ENCODE data around the gene GNG4. TPM values are rescaled to one million over a fixed set of nuclear protein-coding genes. Genes with fewer than 3 reads are reported as not detected.
A peak's percentile ranks its signal among the peaks of the same experiment; 100 is the strongest.

Gene GNG4
- total and polyA plus RNA-seq, 10 of the 15 experiments (the other 5 are each of a cell fraction or from before 2014, with no cell fraction given), result 0.03 to 0.15 (median 0.15) TPM; not detected in 7

DNA sequence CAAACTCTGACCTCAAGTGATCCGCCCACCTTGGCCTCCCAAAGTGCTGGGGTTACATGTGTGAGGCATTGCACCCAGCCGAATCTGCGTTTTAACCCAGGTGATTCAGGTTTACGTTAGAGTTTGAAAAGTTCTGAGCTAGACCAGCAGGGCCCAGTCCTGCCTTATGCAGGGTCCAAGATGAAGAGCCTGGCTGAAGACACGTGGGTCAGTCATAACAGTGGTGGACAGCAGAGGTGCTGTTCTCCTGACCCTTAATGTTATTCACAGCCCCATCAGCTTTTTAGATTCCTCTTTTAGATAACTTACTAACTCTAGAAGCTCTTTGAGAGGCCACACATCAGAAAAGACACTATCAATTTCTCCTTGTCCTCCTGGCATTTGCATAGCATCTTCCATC is 50.0 kb downstream of the GNG4 start:
- BruUV-seq (replicated peaks), result no TSS peak
- DNase-seq (ENCODE audit: low read depth, low spot score) (no peak), ATAC-seq (0 out of 3 replicates have a peak, but pooled peaks have one; percentile 38), FAIRE-seq (no peak)
- no peaks in the 10 kb centered on the region for H3K79me2 ChIP-seq (ENCODE audit: control insufficient read depth, insufficient read depth, low read length)
- no peak overlapping the region for H3K27ac ChIP-seq (ENCODE audit: control insufficient read depth, insufficient read depth)
- ChIA-PET SMC1A (ENCODE audit: uncharacterized antibody, unreplicated experiment) (interaction anchor here (0.9 to 3.4 kb wide), 2 partner anchors 81 to 243 kb away, joined by 3 to 13 read pairs; no protein-coding TSS in a partner anchor), RAD21 (ENCODE audit: unreplicated experiment) (interaction anchor here (0.7 to 2.0 kb wide), 3 partner anchors 244 to 372 kb away, joined by 3 to 10 read pairs (median 3); no protein-coding TSS in a partner anchor), POLR2A (interaction anchor here (0.6 kb wide), 1 partner anchor 244 kb away, joined by 5 read pairs; no protein-coding TSS in a partner anchor), CTCF (interaction anchor here (0.6 to 3.8 kb wide), 12 partner anchors 10 to 372 kb away, joined by 3 to 26 read pairs (median 5); partner anchors contain the start of gene B3GALNT2)
- 59% methylated on average over 5 of the region's 5 CpGs for WGBS (ENCODE audit: insufficient coverage, insufficient replicate concordance, low lambda C conversion rate, missing lambda C conversion rate)
- no peaks in the 10 kb centered on the region for H3K36me3 ChIP-seq (ENCODE audit: control insufficient read depth in 2 of 2, insufficient read depth in 2 of 2, low read length in 1 of 2)
- no peak overlapping the region for H3K4me3 ChIP-seq
- intact Hi-C loops (cut with micrococcal nuclease; ENCODE audit: unreplicated experiment) (no loop called here), in situ Hi-C loops (cut with MboI) (no loop called here)
- H4K20me1 ChIP-seq (ENCODE audit: control insufficient read depth, insufficient read depth), result no peaks in the 10 kb centered on the region
- H2AFZ ChIP-seq (ENCODE audit: control insufficient read depth, low read depth, low read length), result no peak overlapping the region
- H3K27me3 ChIP-seq (replicated peaks in 1 of 2; ENCODE audit: control insufficient read depth in 2 of 2, insufficient read depth in 2 of 2, low read length in 1 of 2), result no peaks in the 10 kb centered on the region; a peak in 1 of 4 replicates
- no peak overlapping the region for H3K4me2 ChIP-seq (ENCODE audit: control insufficient read depth, insufficient read depth)
- no peaks in the 10 kb centered on the region for H3K9me3 ChIP-seq (replicated peaks; ENCODE audit: control insufficient read depth, insufficient read depth, low read length)
- H3K4me1 ChIP-seq (ENCODE audit: control insufficient read depth, insufficient read depth, low read length), result no peaks in the 10 kb centered on the region
- no peak overlapping the region for H3K9ac ChIP-seq (ENCODE audit: control insufficient read depth, insufficient read depth, low read length)
- TF ChIP-seq WRNIP1 (IDR thresholded peaks at IDR 0.05; ENCODE audit: borderline replicate concordance, low read depth, low read length), result no peak
- TF ChIP-seq CHD4 (IDR thresholded peaks at IDR 0.05), result no peak
- no peak for TF ChIP-seq ATF7 (IDR thresholded peaks at IDR 0.05; ENCODE audit: low read depth)
- TF ChIP-seq SUPT20H (IDR thresholded peaks at IDR 0.05; ENCODE audit: borderline replicate concordance, control insufficient read depth, low read depth, low read length), result no peak
- TF ChIP-seq, protein P1, sequence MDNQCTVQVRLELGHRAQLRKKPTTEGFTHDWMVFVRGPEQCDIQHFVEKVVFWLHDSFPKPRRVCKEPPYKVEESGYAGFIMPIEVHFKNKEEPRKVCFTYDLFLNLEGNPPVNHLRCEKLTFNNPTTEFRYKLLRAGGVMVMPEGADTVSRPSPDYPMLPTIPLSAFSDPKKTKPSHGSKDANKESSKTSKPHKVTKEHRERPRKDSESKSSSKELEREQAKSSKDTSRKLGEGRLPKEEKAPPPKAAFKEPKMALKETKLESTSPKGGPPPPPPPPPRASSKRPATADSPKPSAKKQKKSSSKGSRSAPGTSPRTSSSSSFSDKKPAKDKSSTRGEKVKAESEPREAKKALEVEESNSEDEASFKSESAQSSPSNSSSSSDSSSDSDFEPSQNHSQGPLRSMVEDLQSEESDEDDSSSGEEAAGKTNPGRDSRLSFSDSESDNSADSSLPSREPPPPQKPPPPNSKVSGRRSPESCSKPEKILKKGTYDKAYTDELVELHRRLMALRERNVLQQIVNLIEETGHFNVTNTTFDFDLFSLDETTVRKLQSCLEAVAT (IDR thresholded peaks at IDR 0.05), result no peak
- TF ChIP-seq JUNB (IDR thresholded peaks at IDR 0.05), result no peak
- no peak for TF ChIP-seq HCFC1 (IDR thresholded peaks at IDR 0.05; ENCODE audit: low read length)
- no peak for TF ChIP-seq YY1 (IDR thresholded peaks at IDR 0.05; ENCODE audit: low read depth, low read length)
- TF ChIP-seq, protein P2, sequence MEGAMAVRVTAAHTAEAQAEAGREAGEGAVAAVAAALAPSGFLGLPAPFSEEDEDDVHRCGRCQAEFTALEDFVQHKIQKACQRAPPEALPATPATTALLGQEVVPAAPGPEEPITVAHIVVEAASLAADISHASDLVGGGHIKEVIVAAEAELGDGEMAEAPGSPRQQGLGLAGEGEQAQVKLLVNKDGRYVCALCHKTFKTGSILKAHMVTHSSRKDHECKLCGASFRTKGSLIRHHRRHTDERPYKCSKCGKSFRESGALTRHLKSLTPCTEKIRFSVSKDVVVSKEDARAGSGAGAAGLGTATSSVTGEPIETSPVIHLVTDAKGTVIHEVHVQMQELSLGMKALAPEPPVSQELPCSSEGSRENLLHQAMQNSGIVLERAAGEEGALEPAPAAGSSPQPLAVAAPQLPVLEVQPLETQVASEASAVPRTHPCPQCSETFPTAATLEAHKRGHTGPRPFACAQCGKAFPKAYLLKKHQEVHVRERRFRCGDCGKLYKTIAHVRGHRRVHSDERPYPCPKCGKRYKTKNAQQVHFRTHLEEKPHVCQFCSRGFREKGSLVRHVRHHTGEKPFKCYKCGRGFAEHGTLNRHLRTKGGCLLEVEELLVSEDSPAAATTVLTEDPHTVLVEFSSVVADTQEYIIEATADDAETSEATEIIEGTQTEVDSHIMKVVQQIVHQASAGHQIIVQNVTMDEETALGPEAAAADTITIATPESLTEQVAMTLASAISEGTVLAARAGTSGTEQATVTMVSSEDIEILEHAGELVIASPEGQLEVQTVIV (IDR thresholded peaks at IDR 0.05; ENCODE audit: borderline replicate concordance, partially characterized antibody), result no peak
- no peak for TF ChIP-seq RAD51 (IDR thresholded peaks at IDR 0.05)
- TF ChIP-seq POLR2AphosphoS5 (IDR thresholded peaks at IDR 0.05; ENCODE audit: low read length), result no peak
- TF ChIP-seq, protein P3, sequence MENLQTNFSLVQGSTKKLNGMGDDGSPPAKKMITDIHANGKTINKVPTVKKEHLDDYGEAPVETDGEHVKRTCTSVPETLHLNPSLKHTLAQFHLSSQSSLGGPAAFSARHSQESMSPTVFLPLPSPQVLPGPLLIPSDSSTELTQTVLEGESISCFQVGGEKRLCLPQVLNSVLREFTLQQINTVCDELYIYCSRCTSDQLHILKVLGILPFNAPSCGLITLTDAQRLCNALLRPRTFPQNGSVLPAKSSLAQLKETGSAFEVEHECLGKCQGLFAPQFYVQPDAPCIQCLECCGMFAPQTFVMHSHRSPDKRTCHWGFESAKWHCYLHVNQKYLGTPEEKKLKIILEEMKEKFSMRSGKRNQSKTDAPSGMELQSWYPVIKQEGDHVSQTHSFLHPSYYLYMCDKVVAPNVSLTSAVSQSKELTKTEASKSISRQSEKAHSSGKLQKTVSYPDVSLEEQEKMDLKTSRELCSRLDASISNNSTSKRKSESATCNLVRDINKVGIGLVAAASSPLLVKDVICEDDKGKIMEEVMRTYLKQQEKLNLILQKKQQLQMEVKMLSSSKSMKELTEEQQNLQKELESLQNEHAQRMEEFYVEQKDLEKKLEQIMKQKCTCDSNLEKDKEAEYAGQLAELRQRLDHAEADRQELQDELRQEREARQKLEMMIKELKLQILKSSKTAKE (IDR thresholded peaks at IDR 0.05; ENCODE audit: low read depth, poor library complexity, severe bottlenecking), result no peak
- no peak for TF ChIP-seq TAF1 (IDR thresholded peaks at IDR 0.05; ENCODE audit: borderline replicate concordance, low read depth, low read length)
- TF ChIP-seq, protein P4, sequence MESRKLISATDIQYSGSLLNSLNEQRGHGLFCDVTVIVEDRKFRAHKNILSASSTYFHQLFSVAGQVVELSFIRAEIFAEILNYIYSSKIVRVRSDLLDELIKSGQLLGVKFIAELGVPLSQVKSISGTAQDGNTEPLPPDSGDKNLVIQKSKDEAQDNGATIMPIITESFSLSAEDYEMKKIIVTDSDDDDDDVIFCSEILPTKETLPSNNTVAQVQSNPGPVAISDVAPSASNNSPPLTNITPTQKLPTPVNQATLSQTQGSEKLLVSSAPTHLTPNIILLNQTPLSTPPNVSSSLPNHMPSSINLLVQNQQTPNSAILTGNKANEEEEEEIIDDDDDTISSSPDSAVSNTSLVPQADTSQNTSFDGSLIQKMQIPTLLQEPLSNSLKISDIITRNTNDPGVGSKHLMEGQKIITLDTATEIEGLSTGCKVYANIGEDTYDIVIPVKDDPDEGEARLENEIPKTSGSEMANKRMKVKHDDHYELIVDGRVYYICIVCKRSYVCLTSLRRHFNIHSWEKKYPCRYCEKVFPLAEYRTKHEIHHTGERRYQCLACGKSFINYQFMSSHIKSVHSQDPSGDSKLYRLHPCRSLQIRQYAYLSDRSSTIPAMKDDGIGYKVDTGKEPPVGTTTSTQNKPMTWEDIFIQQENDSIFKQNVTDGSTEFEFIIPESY (IDR thresholded peaks at IDR 0.05), result no peak
- no peak for TF ChIP-seq GABPA (IDR thresholded peaks at IDR 0.05; ENCODE audit: low read depth)
- no peak for TF ChIP-seq BMI1 (IDR thresholded peaks at IDR 0.05; ENCODE audit: borderline replicate concordance)
- TF ChIP-seq RUNX3 (IDR thresholded peaks at IDR 0.05; ENCODE audit: low read length), result no peak
- no peak for TF ChIP-seq NR2C1 (IDR thresholded peaks at IDR 0.05)
